Mucosa of descending colon (tissue), 3 donors: ENCODE data around the gene CLEC4D. TPM values are rescaled to one million over a fixed set of nuclear protein-coding genes. Genes with fewer than 3 reads are reported as not detected.

Source experiments
- ATAC-seq: fragments of 200-7000 bp; cut with Tn5 transposase; one replicate; pipeline ENCODE4 v1.9.1; 2020; ENCODE audit warnings: mild to moderate bottlenecking, moderate library complexity
- DNase-seq, 3 donors: peaks; one replicate each; pipeline ENCODE4 v3.0.0-alpha.2; 2020
- H3K36me3 ChIP-seq: fragments of 200-600 bp; one replicate; pipeline ENCODE4 v1.8.0; 2021; ENCODE audit warnings: low read depth, mild to moderate bottlenecking
- H3K4me1 ChIP-seq: fragments of 200-600 bp; one replicate; pipeline ENCODE4 v1.8.0; 2021; ENCODE audit warnings: low read depth, mild to moderate bottlenecking
- H3K4me3 ChIP-seq: fragments of 200-600 bp; one replicate; pipeline ENCODE4 v1.8.0; 2021; ENCODE audit warnings: mild to moderate bottlenecking
- H3K9me3 ChIP-seq: fragments of 200-600 bp; one replicate; pipeline ENCODE4 v1.8.0; 2021; ENCODE audit warnings: mild to moderate bottlenecking
- CTCF ChIP-seq: fragments of 200-600 bp; IDR thresholded peaks from one replicate; pipeline ENCODE4 v1.8.0; 2022; ENCODE audit warnings: antibody characterized with exemption, mild to moderate bottlenecking
- intact Hi-C, 2 donors: fragments of 100-400 bp; cut with DNase I in 1 of 2; cut with micrococcal nuclease in 1 of 2; formaldehyde crosslinking; loops; one replicate each; pipeline versions ENCODE4 v1.11.0 to v1.11.1; 2022; cut with DNase I, micrococcal nuclease
- total RNA-seq, 3 donors: library from RNA; stranded (reverse); fragmentation: NEBNext Ultra II Directional in 2 of 3; extraction: Animal tissue kit (Norgen Biotek cat#: 25700) in 2 of 3; gene quantifications; one replicate each; pipeline versions ENCODE4 v1.2.1 to v1.2.4, GENCODE V29; 2021 to 2023
- donor health status: DM: no; HTN: no; CAD: no; lungs with moderate emphysema.
- donor health status: DM: no; HTN: no; CAD: no.
- donor health status: DM: no; HTN: yes; CAD: no.

CLEC4D gene
- total RNA-seq, 3 donors from 2014 or later, result 0.39 to 0.41 TPM; not detected in 1

- Histone ChIP-seq H3K4me3 (no peak overlapping the region), H3K36me3 (no peaks in the 10 kb centered on the region), H3K9me3 (no peaks in the 10 kb centered on the region), H3K4me1 (no peaks in the 10 kb centered on the region)
- TF ChIP-seq CTCF, result no peak
- DNase-seq, result no peak
- ATAC-seq, result no peak
- intact Hi-C loops, result no loop called here
These were observed 39.9 kb downstream of the CLEC4D start for GRCh38 chr12:8553088-8553627.

- TF ChIP-seq CTCF, result no peak
- H3K4me1 ChIP-seq, result no peaks in the 10 kb centered on the region
- ATAC-seq (no peak), DNase-seq (no peak)
- no peaks in the 10 kb centered on the region for H3K36me3 ChIP-seq
- intact Hi-C loops, result no loop called here
- H3K4me3 ChIP-seq, result no peak overlapping the region
- no peaks in the 10 kb centered on the region for H3K9me3 ChIP-seq
These were observed 41.3 kb downstream of the CLEC4D start for GRCh38 chr12:8554451-8555195.

- intact Hi-C loops, result no loop called here
- DNase-seq (no peak), ATAC-seq (no peak)
- H3K36me3 ChIP-seq, result no peaks in the 10 kb centered on the region
- H3K4me1 ChIP-seq, result no peaks in the 10 kb centered on the region
- no peak overlapping the region for H3K4me3 ChIP-seq
- no peak for TF ChIP-seq CTCF
- H3K9me3 ChIP-seq, result no peaks in the 10 kb centered on the region
These were observed 43.3 kb downstream of the CLEC4D start for GRCh38 chr12:8556531-8557097.

- Histone ChIP-seq H3K4me3 (no peak overlapping the region), H3K36me3 (no peaks in the 10 kb centered on the region), H3K9me3 (no peaks in the 10 kb centered on the region), H3K4me1 (no peaks in the 10 kb centered on the region)
- no peak for TF ChIP-seq CTCF
- no peak for DNase-seq
- intact Hi-C loops, result no loop called here
- no peak for ATAC-seq
These were observed 46.4 kb downstream of the CLEC4D start for GRCh38 chr12:8559676-8560075.

GRCh38 chr12:8561011-8561410 lies 47.7 kb downstream of the CLEC4D start:
- H3K9me3 ChIP-seq, result no peaks in the 10 kb centered on the region
- no peaks in the 10 kb centered on the region for H3K36me3 ChIP-seq
- ATAC-seq (no peak), DNase-seq (no peak)
- H3K4me3 ChIP-seq, result no peak overlapping the region
- intact Hi-C loops, result no loop called here
- no peak for TF ChIP-seq CTCF
- H3K4me1 ChIP-seq, result no peaks in the 10 kb centered on the region
